K562 (cell line): Measurements from ENCODE around the gene RXRB. TPM values are rescaled to one million over a fixed set of nuclear protein-coding genes. Genes with fewer than 3 reads are reported as not detected.

ENCODE experiments used
- ARID2 ChIP-seq: fragments of 450-650 bp; IDR thresholded peaks from 2 replicates; pipeline ENCODE4 v1.6.1; 2017; ENCODE audit warnings: antibody characterized with exemption, mild to moderate bottlenecking
- BRCA1 ChIP-seq, 2 experiments: fragments of 450-650 bp in 1 of 2; sonication (generic) in 1 of 2; formaldehyde crosslinking in 1 of 2; IDR thresholded peaks; 2 replicates each; pipeline versions ENCODE4 v1.5.0 to v1.6.1; 2017 to 2020; ENCODE audit warnings: mild to moderate bottlenecking in 1 of 2, missing genetic modification reagents in 1 of 2
- CBFA2T2 ChIP-seq: fragments of 450-650 bp; conservative IDR thresholded peaks from 2 replicates; pipeline ENCODE4 v1.6.1; 2017; ENCODE audit warnings: mild to moderate bottlenecking
- KLF16 ChIP-seq: IDR thresholded peaks from 2 replicates; pipeline ENCODE4 v1.6.1; 2016; ENCODE audit warnings: antibody characterized with exemption
- NR1H2 ChIP-seq: sonication (generic); formaldehyde crosslinking; IDR thresholded peaks from 2 replicates; pipeline ENCODE4 v1.4.0; 2020; ENCODE audit warnings: mild to moderate bottlenecking, missing genetic modification reagents
- PURB ChIP-seq: sonication (generic); formaldehyde crosslinking; IDR thresholded peaks from 2 replicates; pipeline ENCODE4 v1.9.0; 2021; ENCODE audit warnings: low read depth, mild to moderate bottlenecking, missing genetic modification reagents
- STAT5B ChIP-seq: fragments of 250-450 bp; sonication (Bioruptor Pico); IDR thresholded peaks from 2 replicates; pipeline ENCODE4 v1.8.0; 2021; ENCODE audit warnings: mild to moderate bottlenecking, inconsistent platforms
- TGIF2 ChIP-seq: sonication (generic); formaldehyde crosslinking; IDR thresholded peaks from 2 replicates; pipeline ENCODE4 v1.8.1; 2022; ENCODE audit warnings: mild to moderate bottlenecking, missing genetic modification reagents, moderate library complexity
- U2AF2 ChIP-seq: fragments of 200-400 bp; formaldehyde crosslinking; optimal IDR thresholded peaks from 2 replicates; pipeline ENCODE3; 2017; ENCODE audit warnings: low read depth, mild to moderate bottlenecking, low read length
- ZNF253 ChIP-seq: fragments of 250-450 bp; sonication (Bioruptor Pico); conservative IDR thresholded peaks from 2 replicates; pipeline ENCODE4 v1.6.1; 2021; ENCODE audit warnings: mild to moderate bottlenecking
- ZNF79 ChIP-seq: fragments of 250-450 bp; sonication (Bioruptor Pico); IDR thresholded peaks from 2 replicates; pipeline ENCODE4 v1.4.0; 2020; ENCODE audit warnings: low read depth, mild to moderate bottlenecking, moderate library complexity
- polyA plus RNA-seq, 8 experiments: library from polyadenylated mRNA; depleted of rRNA in 4 of 8; stranded (reverse) in 5 of 8; unstranded in 3 of 8; fragments of >200 nt; fragmentation: Nextera tagmentation in 2 of 8; fragmentation: Illumina TruSeq in 1 of 8; extraction: Ambion mirVana in 2 of 8; extraction: Trizol in 1 of 8; gene quantifications; 2 replicates each; pipeline versions ENCODE4 v1.2.1 to v1.2.3, GENCODE V29; 2011 to 2014; ENCODE audit warnings: inconsistent platforms in 1 of 8, missing spikeins in 1 of 8
- total RNA-seq, 7 experiments: library from RNA; depleted of rRNA in 6 of 7; stranded (reverse); fragments of >200 nt in 6 of 7; fragmentation: Illumina TruSeq in 2 of 7; extraction: Trizol in 2 of 7; gene quantifications; 2 replicates each; pipeline versions ENCODE4 v1.2.1 to v1.2.3, GENCODE V29; 2011 to 2021; ENCODE audit warnings: low replicate concordance in 1 of 7
- TF ChIP-seq, protein P1 (sequence below): IDR thresholded peaks from 3 replicates; pipeline ENCODE4 v1.6.1; 2011; ENCODE audit warnings: borderline replicate concordance, mild to moderate bottlenecking, moderate library complexity; ENCODE audit not compliant: insufficient read length; ENCODE audit errors: extremely low read depth
- TF ChIP-seq, protein P2 (sequence below): sonication (generic); IDR thresholded peaks from 2 replicates; pipeline ENCODE4 v1.6.1; 2016
- TF ChIP-seq, protein P3 (sequence below): fragments of 250-450 bp; sonication (Bioruptor Pico); IDR thresholded peaks from 2 replicates; pipeline ENCODE4 v1.8.0; 2021; ENCODE audit warnings: moderate library complexity, mild to moderate bottlenecking, inconsistent platforms
- TF ChIP-seq, protein P4 (sequence below): fragments of 450-650 bp; formaldehyde crosslinking; IDR thresholded peaks from 2 replicates; pipeline ENCODE4 v1.4.0; 2022; ENCODE audit warnings: missing genetic modification characterization
- TF ChIP-seq, protein P5 (sequence below): sonication (generic); formaldehyde crosslinking; IDR thresholded peaks from 2 replicates; pipeline ENCODE4 v1.8.1; 2023; ENCODE audit warnings: missing genetic modification reagents, mild to moderate bottlenecking, borderline replicate concordance

Gene RXRB
- total and polyA plus RNA-seq, 9 of the 15 experiments (the other 6 are each of a cell fraction or from before 2014, with no cell fraction given): 0.76 to 35.5 (median 18.4) TPM

DNA sequence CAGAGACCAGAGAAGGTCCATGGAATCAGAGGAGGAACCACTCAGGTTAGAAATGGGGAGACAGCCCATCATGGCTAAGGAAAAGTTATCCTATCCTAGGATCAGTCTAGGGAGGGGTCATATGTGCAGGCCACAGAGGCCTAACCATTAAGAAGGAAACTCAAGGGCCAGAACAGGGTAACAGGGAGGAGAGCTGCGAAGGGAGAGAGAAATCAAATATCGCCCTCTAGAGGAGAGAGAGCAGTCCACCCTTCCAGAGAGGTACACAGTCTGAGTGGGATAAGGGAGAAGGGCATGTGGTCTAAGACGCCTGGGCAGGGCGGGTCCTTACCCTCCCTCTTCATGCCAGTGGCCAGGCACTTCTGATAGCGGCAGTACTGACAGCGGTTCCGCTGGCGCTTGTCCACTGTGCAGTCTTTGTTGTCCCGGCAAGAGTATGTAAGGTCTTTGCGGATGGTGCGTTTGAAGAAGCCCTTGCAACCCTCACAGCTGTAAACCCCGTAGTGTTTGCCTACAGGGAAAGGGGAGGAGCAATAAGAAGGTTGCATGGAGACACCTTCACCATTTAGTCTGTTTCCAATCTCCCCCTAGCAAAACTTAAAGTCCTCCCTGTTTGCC, 2.9 kb downstream of the RXRB start (continued):
- TF ChIP-seq, protein P1, sequence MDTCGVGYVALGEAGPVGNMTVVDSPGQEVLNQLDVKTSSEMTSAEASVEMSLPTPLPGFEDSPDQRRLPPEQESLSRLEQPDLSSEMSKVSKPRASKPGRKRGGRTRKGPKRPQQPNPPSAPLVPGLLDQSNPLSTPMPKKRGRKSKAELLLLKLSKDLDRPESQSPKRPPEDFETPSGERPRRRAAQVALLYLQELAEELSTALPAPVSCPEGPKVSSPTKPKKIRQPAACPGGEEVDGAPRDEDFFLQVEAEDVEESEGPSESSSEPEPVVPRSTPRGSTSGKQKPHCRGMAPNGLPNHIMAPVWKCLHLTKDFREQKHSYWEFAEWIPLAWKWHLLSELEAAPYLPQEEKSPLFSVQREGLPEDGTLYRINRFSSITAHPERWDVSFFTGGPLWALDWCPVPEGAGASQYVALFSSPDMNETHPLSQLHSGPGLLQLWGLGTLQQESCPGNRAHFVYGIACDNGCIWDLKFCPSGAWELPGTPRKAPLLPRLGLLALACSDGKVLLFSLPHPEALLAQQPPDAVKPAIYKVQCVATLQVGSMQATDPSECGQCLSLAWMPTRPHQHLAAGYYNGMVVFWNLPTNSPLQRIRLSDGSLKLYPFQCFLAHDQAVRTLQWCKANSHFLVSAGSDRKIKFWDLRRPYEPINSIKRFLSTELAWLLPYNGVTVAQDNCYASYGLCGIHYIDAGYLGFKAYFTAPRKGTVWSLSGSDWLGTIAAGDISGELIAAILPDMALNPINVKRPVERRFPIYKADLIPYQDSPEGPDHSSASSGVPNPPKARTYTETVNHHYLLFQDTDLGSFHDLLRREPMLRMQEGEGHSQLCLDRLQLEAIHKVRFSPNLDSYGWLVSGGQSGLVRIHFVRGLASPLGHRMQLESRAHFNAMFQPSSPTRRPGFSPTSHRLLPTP: no peak
- TF ChIP-seq CBFA2T2: no peak
- no peak for TF ChIP-seq TGIF2 (CRISPR knock-in tag)
- no peak for TF ChIP-seq U2AF2
- no peak for TF ChIP-seq PURB
- TF ChIP-seq ZNF253: no peak
- TF ChIP-seq NR1H2: no peak
- TF ChIP-seq, protein P2, sequence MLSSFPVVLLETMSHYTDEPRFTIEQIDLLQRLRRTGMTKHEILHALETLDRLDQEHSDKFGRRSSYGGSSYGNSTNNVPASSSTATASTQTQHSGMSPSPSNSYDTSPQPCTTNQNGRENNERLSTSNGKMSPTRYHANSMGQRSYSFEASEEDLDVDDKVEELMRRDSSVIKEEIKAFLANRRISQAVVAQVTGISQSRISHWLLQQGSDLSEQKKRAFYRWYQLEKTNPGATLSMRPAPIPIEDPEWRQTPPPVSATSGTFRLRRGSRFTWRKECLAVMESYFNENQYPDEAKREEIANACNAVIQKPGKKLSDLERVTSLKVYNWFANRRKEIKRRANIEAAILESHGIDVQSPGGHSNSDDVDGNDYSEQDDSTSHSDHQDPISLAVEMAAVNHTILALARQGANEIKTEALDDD: no peak
- TF ChIP-seq KLF16: no peak
- TF ChIP-seq BRCA1 (IDR thresholded peaks at IDR 0.05): no peak
- TF ChIP-seq BRCA1 (CRISPR knock-in tag; IDR thresholded peaks at IDR 0.05): no peak
- TF ChIP-seq, protein P3, sequence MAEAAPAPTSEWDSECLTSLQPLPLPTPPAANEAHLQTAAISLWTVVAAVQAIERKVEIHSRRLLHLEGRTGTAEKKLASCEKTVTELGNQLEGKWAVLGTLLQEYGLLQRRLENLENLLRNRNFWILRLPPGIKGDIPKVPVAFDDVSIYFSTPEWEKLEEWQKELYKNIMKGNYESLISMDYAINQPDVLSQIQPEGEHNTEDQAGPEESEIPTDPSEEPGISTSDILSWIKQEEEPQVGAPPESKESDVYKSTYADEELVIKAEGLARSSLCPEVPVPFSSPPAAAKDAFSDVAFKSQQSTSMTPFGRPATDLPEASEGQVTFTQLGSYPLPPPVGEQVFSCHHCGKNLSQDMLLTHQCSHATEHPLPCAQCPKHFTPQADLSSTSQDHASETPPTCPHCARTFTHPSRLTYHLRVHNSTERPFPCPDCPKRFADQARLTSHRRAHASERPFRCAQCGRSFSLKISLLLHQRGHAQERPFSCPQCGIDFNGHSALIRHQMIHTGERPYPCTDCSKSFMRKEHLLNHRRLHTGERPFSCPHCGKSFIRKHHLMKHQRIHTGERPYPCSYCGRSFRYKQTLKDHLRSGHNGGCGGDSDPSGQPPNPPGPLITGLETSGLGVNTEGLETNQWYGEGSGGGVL: no peak
- TF ChIP-seq STAT5B: no peak
- TF ChIP-seq, protein P4, sequence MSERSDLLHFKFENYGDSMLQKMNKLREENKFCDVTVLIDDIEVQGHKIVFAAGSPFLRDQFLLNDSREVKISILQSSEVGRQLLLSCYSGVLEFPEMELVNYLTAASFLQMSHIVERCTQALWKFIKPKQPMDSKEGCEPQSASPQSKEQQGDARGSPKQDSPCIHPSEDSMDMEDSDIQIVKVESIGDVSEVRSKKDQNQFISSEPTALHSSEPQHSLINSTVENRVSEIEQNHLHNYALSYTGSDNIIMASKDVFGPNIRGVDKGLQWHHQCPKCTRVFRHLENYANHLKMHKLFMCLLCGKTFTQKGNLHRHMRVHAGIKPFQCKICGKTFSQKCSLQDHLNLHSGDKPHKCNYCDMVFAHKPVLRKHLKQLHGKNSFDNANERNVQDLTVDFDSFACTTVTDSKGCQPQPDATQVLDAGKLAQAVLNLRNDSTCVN (CRISPR knock-in tag): no peak
- TF ChIP-seq ARID2: 0 out of 2 replicates have a peak, but pooled peaks have one; percentile 35
- TF ChIP-seq, protein P5, sequence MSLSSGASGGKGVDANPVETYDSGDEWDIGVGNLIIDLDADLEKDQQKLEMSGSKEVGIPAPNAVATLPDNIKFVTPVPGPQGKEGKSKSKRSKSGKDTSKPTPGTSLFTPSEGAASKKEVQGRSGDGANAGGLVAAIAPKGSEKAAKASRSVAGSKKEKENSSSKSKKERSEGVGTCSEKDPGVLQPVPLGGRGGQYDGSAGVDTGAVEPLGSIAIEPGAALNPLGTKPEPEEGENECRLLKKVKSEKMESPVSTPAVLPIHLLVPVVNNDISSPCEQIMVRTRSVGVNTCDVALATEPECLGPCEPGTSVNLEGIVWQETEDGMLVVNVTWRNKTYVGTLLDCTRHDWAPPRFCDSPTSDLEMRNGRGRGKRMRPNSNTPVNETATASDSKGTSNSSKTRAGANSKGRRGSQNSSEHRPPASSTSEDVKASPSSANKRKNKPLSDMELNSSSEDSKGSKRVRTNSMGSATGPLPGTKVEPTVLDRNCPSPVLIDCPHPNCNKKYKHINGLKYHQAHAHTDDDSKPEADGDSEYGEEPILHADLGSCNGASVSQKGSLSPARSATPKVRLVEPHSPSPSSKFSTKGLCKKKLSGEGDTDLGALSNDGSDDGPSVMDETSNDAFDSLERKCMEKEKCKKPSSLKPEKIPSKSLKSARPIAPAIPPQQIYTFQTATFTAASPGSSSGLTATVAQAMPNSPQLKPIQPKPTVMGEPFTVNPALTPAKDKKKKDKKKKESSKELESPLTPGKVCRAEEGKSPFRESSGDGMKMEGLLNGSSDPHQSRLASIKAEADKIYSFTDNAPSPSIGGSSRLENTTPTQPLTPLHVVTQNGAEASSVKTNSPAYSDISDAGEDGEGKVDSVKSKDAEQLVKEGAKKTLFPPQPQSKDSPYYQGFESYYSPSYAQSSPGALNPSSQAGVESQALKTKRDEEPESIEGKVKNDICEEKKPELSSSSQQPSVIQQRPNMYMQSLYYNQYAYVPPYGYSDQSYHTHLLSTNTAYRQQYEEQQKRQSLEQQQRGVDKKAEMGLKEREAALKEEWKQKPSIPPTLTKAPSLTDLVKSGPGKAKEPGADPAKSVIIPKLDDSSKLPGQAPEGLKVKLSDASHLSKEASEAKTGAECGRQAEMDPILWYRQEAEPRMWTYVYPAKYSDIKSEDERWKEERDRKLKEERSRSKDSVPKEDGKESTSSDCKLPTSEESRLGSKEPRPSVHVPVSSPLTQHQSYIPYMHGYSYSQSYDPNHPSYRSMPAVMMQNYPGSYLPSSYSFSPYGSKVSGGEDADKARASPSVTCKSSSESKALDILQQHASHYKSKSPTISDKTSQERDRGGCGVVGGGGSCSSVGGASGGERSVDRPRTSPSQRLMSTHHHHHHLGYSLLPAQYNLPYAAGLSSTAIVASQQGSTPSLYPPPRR (CRISPR knock-in tag): no peak
- TF ChIP-seq ZNF79 (CRISPR knock-in tag): no peak
